Measurements from ENCODE around the gene CCSER2.
"Not testable (repeated sequence)": the region's sequence is repeated elsewhere in the genome, so short reads cannot be mapped to it uniquely, and the experiment has no call there.

The CCSER2 gene

GRCh38 chr10:84312816-84313215, 15.6 kb upstream of the CCSER2 start:
- no peak for DNase-seq

GRCh38 chr10:84314275-84314674, 14.1 kb upstream of the CCSER2 start:
- no peak for DNase-seq

GRCh38 chr10:84317174-84317573, 11.2 kb upstream of the CCSER2 start:
- DNase-seq: no peak

GRCh38 chr10:84321902-84322301, 6.5 kb upstream of the CCSER2 start:
- no peak for DNase-seq

GRCh38 chr10:84323566-84323965, 4.8 kb upstream of the CCSER2 start:
- not testable (repeated sequence) for DNase-seq

- not testable (repeated sequence) for DNase-seq
These were observed 1.4 kb upstream of the CCSER2 start for GRCh38 chr10:84326995-84327394.

- DNase-seq: peak in 1 of 2 donors; percentile 46
These were observed 815 bp downstream of the CCSER2 start for GRCh38 chr10:84329196-84329611.

- DNase-seq: peak; percentile 22 to 72
These were observed 1.7 kb downstream of the CCSER2 start for GRCh38 chr10:84329986-84330651.

- DNase-seq: no peak
These were observed 2.7 kb downstream of the CCSER2 start for GRCh38 chr10:84331091-84331490.

- peak; percentile 75 to 90 for DNase-seq
These were observed 5.6 kb downstream of the CCSER2 start for GRCh38 chr10:84333864-84334451.

- no peak for DNase-seq
These were observed 6.4 kb downstream of the CCSER2 start for GRCh38 chr10:84334811-84335210.

GRCh38 chr10:84335516-84335915, 7.1 kb downstream of the CCSER2 start:
- DNase-seq: no peak

- no peak for DNase-seq
These were observed 8.2 kb downstream of the CCSER2 start for GRCh38 chr10:84336406-84337090.

- no peak for DNase-seq
These were observed 8.8 kb downstream of the CCSER2 start for GRCh38 chr10:84337199-84337598.

GRCh38 chr10:84339025-84339424, 10.6 kb downstream of the CCSER2 start:
- no peak for DNase-seq

GRCh38 chr10:84340187-84340586, 11.8 kb downstream of the CCSER2 start:
- no peak for DNase-seq

GRCh38 chr10:84340632-84341537, 12.5 kb downstream of the CCSER2 start:
- DNase-seq: no peak

GRCh38 chr10:84341538-84341856, 13.1 kb downstream of the CCSER2 start:
- no peak for DNase-seq

- no peak for DNase-seq
These were observed 13.6 kb downstream of the CCSER2 start for GRCh38 chr10:84341983-84342382.

- no peak for DNase-seq
These were observed 14.2 kb downstream of the CCSER2 start for GRCh38 chr10:84342584-84342983.

- DNase-seq: no peak
These were observed 15.4 kb downstream of the CCSER2 start for GRCh38 chr10:84343831-84344230.

- peak; percentile 11 to 38 for DNase-seq
These were observed 16.1 kb downstream of the CCSER2 start for GRCh38 chr10:84344526-84344925.

- DNase-seq: not testable (repeated sequence)
These were observed 19.2 kb downstream of the CCSER2 start for GRCh38 chr10:84347575-84348002.
